Hepatocyte (in vitro differentiated cells): ENCODE measurements around the gene RUNX3.

Experiments used
- EZH2 ChIP-seq: fragments of 200-600 bp; sonication (generic); IDR thresholded peaks from 2 replicates; pipeline ENCODE4 v1.6.1; 2016; ENCODE audit warnings: antibody characterized with exemption, mild to moderate bottlenecking, borderline replicate concordance
- EZH2phosphoT487 ChIP-seq: fragments of 200-600 bp; sonication (generic); IDR thresholded peaks from one replicate; pipeline ENCODE4 v1.6.1; 2018; ENCODE audit warnings: antibody characterized with exemption, mild to moderate bottlenecking, low read depth, moderate library complexity; ENCODE audit not compliant: unreplicated experiment, severe bottlenecking
- TF ChIP-seq, protein P1 (sequence below): fragments of 200-600 bp; sonication (generic); IDR thresholded peaks from 2 replicates; pipeline ENCODE4 v1.5.1; 2016; ENCODE audit warnings: antibody characterized with exemption, mild to moderate bottlenecking; ENCODE audit not compliant: poor library complexity

- TF ChIP-seq, protein P1, sequence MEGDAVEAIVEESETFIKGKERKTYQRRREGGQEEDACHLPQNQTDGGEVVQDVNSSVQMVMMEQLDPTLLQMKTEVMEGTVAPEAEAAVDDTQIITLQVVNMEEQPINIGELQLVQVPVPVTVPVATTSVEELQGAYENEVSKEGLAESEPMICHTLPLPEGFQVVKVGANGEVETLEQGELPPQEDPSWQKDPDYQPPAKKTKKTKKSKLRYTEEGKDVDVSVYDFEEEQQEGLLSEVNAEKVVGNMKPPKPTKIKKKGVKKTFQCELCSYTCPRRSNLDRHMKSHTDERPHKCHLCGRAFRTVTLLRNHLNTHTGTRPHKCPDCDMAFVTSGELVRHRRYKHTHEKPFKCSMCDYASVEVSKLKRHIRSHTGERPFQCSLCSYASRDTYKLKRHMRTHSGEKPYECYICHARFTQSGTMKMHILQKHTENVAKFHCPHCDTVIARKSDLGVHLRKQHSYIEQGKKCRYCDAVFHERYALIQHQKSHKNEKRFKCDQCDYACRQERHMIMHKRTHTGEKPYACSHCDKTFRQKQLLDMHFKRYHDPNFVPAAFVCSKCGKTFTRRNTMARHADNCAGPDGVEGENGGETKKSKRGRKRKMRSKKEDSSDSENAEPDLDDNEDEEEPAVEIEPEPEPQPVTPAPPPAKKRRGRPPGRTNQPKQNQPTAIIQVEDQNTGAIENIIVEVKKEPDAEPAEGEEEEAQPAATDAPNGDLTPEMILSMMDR: no peak
- TF ChIP-seq EZH2 (no peak), EZH2phosphoT487 (no peak)
These were observed 1.9 kb downstream of the RUNX3 start for GRCh38 chr1:24927988-24928688.
